ENCODE measurements around the gene MKS1. TPM values are rescaled to one million over a fixed set of nuclear protein-coding genes. Genes with fewer than 3 reads are reported as not detected.

Gene MKS1
- total and polyA plus RNA-seq, 2 experiments from 2014 or later: 14.0 to 17.4 TPM

DNA sequence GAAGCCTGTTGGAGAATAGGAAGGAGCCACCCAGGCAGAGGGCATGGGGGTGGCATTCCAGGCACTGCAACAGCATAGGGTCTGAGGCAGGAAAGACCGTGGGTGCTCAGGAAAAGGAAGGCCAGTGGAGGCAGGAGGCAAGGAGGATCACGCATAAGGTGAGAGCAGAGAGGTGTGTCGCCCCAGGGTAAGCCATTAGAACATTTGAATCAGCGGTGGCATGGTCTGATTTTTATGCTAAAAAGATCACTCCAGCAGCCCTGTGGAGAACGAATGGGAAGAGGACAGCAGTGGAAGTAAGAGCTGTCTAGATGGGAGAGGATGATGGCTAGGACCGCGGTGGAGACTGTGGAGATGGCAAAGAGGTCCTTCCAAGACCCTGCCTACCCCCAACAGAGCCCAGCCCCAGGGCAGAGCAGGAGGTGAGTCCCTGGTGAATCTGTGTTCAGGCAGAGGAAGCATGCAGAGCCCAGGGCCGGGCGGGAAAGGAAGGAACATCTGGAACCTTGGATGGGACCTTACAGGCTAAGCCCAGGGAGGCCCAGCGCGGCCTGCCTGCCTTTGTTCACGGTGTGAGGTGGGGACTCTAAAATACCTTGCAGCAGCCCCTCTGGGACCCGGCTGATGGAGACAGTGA, 27.2 kb upstream of the MKS1 start:
- Histone ChIP-seq H2AFZ (no peak overlapping the region), H3K79me2 (replicated peaks; ENCODE audit: insufficient read depth) (no peaks in the 10 kb centered on the region), H3F3A (replicated peaks; ENCODE audit: low read depth) (no peaks in the 10 kb centered on the region), H3K4me1 (ENCODE audit: insufficient read depth) (peaks cover 10% of the 10 kb centered on the region; the same call in 1 of the 2 replicates), H3K27me3 (ENCODE audit: insufficient read depth) (peaks cover 50% of the 10 kb centered on the region), H3K4me2 (no peak overlapping the region), H3K9me2 (ENCODE audit: insufficient read depth) (0 out of 2 replicates have a peak, but pooled peaks cover 4% of the 10 kb centered on the region), H3K4me3 (no peak overlapping the region), H3K36me3 (ENCODE audit: insufficient read depth) (no peaks in the 10 kb centered on the region), H3K27ac (ENCODE audit: low read depth) (no peak overlapping the region), H4K20me1 (replicated peaks; ENCODE audit: insufficient read depth) (no peaks in the 10 kb centered on the region)
- Mint-ChIP-seq H3K9me3 (peaks cover 12% of the 10 kb centered on the region), H3K27me3 (ENCODE audit: insufficient read depth, low read depth, poor library complexity) (peaks cover 57% of the 10 kb centered on the region), H3K4me1 (peaks cover 23% of the 10 kb centered on the region), H3K27ac (no peak overlapping the region), H3K36me3 (ENCODE audit: low read depth) (peaks cover 8% of the 10 kb centered on the region), H3K4me3 (no peak overlapping the region)
- TF ChIP-seq ZNF331 (CRISPR knock-in tag; IDR thresholded peaks at IDR 0.05; ENCODE audit: low read depth): no peak
- no peak for ATAC-seq
- no peak for DNase-seq (ENCODE audit: low spot score)

DNA sequence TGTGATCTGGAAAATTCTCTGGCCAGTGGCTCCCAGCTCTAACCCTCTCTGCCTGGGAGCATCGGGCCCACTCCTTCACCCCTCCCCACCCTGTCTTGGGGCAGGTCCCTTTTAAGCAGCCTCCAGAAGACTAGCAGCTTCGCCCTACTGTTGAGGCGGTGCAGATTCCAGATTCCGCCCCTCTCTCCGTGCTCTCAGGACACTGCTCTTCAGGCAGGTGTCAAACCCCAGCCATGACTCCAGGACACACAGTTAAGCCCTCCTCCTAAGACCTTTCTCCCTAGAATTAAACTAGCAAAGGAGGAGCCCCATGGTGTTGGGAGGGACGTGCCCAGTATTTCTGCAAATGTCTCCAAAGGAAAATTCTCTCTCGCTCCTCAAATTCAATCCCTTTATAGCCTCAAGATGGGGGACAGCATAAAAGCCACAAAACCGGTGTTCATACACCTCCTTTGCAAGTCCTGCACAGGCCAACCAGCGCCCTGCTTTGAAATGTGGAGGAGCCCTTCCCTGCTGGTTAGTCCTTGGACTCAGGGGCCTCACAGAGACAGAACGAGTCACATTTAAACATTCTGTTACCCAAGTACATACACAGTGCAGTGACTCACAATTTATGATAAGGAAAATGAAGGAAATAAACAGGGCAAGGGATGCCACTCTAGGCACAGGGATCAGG, 26.5 kb upstream of the MKS1 start:
- H3K27ac Mint-ChIP-seq: no peak overlapping the region
- H3K27me3 Mint-ChIP-seq (ENCODE audit: insufficient read depth, low read depth, poor library complexity): peaks cover 51% of the 10 kb centered on the region
- peaks cover 8% of the 10 kb centered on the region for H3K36me3 Mint-ChIP-seq (ENCODE audit: low read depth)
- H3K4me2 ChIP-seq: no peak overlapping the region
- peaks cover 10% of the 10 kb centered on the region; the same call in 1 of the 2 replicates for H3K4me1 ChIP-seq (ENCODE audit: insufficient read depth)
- H3K36me3 ChIP-seq (ENCODE audit: insufficient read depth): no peaks in the 10 kb centered on the region
- peaks cover 11% of the 10 kb centered on the region for H3K9me3 Mint-ChIP-seq
- 0 out of 2 replicates have a peak, but pooled peaks cover 4% of the 10 kb centered on the region for H3K9me2 ChIP-seq (ENCODE audit: insufficient read depth)
- H3K27me3 ChIP-seq (ENCODE audit: insufficient read depth): peaks cover 44% of the 10 kb centered on the region
- peaks cover 23% of the 10 kb centered on the region for H3K4me1 Mint-ChIP-seq
- no peak overlapping the region for H3K27ac ChIP-seq (ENCODE audit: low read depth)
- H3K4me3 Mint-ChIP-seq: no peak overlapping the region
- H4K20me1 ChIP-seq (replicated peaks; ENCODE audit: insufficient read depth): no peaks in the 10 kb centered on the region
- no peaks in the 10 kb centered on the region for H3K79me2 ChIP-seq (replicated peaks; ENCODE audit: insufficient read depth)
- no peak overlapping the region for H3K4me3 ChIP-seq
- ATAC-seq (no peak), DNase-seq (ENCODE audit: low spot score) (no peak)
- TF ChIP-seq STAT1 (IDR thresholded peaks at IDR 0.05; ENCODE audit: unreplicated experiment) (no peak), POLR2AphosphoS5 (IDR thresholded peaks at IDR 0.05; ENCODE audit: low read depth) (no peak)
- TF ChIP-seq, protein P1, sequence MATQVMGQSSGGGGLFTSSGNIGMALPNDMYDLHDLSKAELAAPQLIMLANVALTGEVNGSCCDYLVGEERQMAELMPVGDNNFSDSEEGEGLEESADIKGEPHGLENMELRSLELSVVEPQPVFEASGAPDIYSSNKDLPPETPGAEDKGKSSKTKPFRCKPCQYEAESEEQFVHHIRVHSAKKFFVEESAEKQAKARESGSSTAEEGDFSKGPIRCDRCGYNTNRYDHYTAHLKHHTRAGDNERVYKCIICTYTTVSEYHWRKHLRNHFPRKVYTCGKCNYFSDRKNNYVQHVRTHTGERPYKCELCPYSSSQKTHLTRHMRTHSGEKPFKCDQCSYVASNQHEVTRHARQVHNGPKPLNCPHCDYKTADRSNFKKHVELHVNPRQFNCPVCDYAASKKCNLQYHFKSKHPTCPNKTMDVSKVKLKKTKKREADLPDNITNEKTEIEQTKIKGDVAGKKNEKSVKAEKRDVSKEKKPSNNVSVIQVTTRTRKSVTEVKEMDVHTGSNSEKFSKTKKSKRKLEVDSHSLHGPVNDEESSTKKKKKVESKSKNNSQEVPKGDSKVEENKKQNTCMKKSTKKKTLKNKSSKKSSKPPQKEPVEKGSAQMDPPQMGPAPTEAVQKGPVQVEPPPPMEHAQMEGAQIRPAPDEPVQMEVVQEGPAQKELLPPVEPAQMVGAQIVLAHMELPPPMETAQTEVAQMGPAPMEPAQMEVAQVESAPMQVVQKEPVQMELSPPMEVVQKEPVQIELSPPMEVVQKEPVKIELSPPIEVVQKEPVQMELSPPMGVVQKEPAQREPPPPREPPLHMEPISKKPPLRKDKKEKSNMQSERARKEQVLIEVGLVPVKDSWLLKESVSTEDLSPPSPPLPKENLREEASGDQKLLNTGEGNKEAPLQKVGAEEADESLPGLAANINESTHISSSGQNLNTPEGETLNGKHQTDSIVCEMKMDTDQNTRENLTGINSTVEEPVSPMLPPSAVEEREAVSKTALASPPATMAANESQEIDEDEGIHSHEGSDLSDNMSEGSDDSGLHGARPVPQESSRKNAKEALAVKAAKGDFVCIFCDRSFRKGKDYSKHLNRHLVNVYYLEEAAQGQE (IDR thresholded peaks at IDR 0.05; ENCODE audit: unreplicated experiment): no peak
- no peaks in the 10 kb centered on the region for H3F3A ChIP-seq (replicated peaks; ENCODE audit: low read depth)
- H2AFZ ChIP-seq: no peak overlapping the region

DNA sequence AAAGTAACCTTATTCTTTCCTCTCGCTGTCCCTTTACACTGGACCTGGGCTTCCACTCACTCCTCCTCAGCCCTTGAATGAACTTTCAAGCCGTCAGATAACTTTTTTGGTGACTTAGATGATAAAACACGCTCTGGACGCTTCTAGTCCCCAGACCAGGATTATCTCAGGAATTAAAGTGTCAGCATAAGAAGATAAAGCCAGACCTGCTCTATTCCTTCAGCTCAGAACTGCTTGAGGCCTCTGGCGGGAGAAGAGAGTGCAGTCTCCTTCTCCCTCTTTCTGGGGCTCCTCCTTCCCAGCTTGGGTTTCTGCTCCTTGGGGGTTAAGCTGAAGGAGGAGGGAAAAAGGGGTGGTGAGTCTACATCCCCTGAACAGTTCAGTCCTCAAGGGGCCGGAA, 25.9 kb upstream of the MKS1 start:
- no peaks in the 10 kb centered on the region for H4K20me1 ChIP-seq (replicated peaks; ENCODE audit: insufficient read depth)
- ATAC-seq (no peak), DNase-seq (ENCODE audit: low spot score) (no peak)
- no peaks in the 10 kb centered on the region for H3K79me2 ChIP-seq (replicated peaks; ENCODE audit: insufficient read depth)
- H3K9me2 ChIP-seq (ENCODE audit: insufficient read depth): 0 out of 2 replicates have a peak, but pooled peaks cover under 1% of the 10 kb centered on the region
- Mint-ChIP-seq H3K27me3 (ENCODE audit: insufficient read depth, low read depth, poor library complexity) (peaks cover 45% of the 10 kb centered on the region), H3K4me1 (peaks cover 23% of the 10 kb centered on the region), H3K36me3 (ENCODE audit: low read depth) (peaks cover 3% of the 10 kb centered on the region; the same call in 1 of the 3 replicates), H3K9me3 (peaks cover 5% of the 10 kb centered on the region), H3K4me3 (no peak overlapping the region), H3K27ac (no peak overlapping the region)
- peaks cover 38% of the 10 kb centered on the region for H3K27me3 ChIP-seq (ENCODE audit: insufficient read depth)
- no peak overlapping the region for H3K4me2 ChIP-seq
- H3K36me3 ChIP-seq (ENCODE audit: insufficient read depth): no peaks in the 10 kb centered on the region
- H3F3A ChIP-seq (replicated peaks; ENCODE audit: low read depth): no peaks in the 10 kb centered on the region
- H2AFZ ChIP-seq: no peak overlapping the region
- H3K4me1 ChIP-seq (ENCODE audit: insufficient read depth): peaks cover 10% of the 10 kb centered on the region; the same call in 1 of the 2 replicates
- no peak overlapping the region for H3K27ac ChIP-seq (ENCODE audit: low read depth)
- no peak overlapping the region for H3K4me3 ChIP-seq
- TF ChIP-seq POLR2AphosphoS5 (IDR thresholded peaks at IDR 0.05; ENCODE audit: low read depth) (no peak), ZNF114 (CRISPR knock-in tag; IDR thresholded peaks at IDR 0.05) (no peak), STAT1 (IDR thresholded peaks at IDR 0.05; ENCODE audit: unreplicated experiment) (no peak), JUNB (IDR thresholded peaks at IDR 0.05; ENCODE audit: unreplicated experiment) (no peak)
- TF ChIP-seq, protein P2, sequence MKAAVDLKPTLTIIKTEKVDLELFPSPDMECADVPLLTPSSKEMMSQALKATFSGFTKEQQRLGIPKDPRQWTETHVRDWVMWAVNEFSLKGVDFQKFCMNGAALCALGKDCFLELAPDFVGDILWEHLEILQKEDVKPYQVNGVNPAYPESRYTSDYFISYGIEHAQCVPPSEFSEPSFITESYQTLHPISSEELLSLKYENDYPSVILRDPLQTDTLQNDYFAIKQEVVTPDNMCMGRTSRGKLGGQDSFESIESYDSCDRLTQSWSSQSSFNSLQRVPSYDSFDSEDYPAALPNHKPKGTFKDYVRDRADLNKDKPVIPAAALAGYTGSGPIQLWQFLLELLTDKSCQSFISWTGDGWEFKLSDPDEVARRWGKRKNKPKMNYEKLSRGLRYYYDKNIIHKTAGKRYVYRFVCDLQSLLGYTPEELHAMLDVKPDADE (IDR thresholded peaks at IDR 0.05): no peak
- TF ChIP-seq, protein P1 (IDR thresholded peaks at IDR 0.05; ENCODE audit: unreplicated experiment): no peak

All from GM23338 (cell line).